ENCODE data around the gene LCN9.
"Not testable (repeated sequence)": the region's sequence is repeated elsewhere in the genome, so short reads cannot be mapped to it uniquely, and the experiment has no call there.

The LCN9 gene, protein sequence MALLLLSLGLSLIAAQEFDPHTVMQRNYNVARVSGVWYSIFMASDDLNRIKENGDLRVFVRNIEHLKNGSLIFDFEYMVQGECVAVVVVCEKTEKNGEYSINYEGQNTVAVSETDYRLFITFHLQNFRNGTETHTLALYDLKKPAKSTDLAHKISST

DNA sequence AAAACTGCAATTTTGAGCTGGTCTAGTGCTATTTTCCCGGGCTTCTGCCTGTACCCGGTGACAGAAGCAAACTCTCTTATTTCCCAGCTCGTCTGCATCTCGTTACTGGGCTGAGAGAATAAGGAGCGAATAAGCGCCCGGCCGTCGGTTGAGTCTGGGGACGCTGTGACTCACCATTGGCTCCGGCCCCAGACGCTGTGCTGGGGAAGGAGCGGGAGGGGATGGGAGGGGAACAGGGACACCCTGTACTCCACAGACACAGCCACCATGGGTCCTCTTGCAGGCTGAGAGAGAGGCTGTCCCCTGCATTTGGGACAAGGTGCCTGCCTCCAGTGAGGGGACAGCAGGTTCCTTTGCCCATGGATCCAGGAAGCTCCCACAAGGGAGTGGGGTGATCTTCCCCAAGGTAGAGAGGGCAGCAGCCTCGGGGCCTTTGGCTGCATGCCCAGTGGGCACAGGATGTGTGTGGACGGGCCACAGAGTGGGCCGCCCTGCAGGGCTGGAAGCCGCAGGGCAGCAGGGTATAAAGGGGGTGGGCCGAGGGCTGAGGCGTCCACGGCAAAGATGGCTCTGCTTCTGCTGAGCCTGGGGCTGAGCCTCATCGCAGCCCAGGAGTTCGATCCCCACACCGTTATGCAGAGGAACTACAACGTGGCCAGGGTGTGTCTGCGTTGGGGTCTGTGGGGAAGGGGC, at the start of gene LCN9:
Gene LCN9 (plus strand): TSS at position 552 of the 693 bp plus-strand sequence. CDS start 13 bp downstream, at position 565.
- DNase-seq = no peak

DNA sequence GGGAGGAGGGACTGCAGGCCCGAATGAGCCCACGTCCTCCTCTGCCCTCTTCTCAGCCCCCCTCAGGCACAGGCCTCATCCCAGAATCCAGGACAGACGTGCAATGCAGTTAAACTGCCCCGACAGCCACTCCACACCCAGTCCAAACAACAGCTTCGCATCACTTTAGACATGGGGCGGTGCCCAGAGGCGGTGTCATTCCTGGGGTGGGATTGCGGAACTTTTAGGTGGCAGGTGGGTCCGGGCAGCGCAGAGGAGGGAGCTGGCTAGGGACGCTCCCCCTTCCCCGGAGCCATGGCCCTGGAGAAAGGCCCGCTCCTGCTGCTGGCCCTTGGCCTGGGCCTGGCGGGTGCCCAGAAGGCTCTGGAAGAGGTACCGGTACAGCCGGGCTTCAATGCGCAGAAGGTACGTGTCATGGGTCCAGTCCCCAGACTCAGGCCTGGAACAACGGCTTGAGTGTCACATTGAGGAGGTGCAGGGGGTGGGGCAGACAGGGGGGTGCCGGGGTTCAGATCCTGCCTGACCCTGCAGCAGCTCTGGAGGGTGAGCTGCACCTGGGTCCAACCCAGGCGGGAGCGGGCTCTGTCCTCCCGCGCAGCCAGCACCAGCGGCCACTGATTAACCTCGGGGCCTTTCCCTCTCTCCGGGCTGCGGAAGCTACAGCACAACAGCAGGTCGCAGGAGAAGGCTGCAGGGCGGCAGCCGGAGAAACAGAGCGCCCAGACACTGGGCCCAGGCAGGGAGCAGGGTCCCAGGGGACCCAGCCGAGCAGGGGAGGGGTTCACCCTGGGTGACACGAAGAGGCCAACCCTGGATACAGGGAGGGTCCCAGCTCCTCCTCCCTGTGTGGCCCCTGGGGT, 48.9 kb upstream of the LCN9 start:
- DNase-seq = no peak

DNA sequence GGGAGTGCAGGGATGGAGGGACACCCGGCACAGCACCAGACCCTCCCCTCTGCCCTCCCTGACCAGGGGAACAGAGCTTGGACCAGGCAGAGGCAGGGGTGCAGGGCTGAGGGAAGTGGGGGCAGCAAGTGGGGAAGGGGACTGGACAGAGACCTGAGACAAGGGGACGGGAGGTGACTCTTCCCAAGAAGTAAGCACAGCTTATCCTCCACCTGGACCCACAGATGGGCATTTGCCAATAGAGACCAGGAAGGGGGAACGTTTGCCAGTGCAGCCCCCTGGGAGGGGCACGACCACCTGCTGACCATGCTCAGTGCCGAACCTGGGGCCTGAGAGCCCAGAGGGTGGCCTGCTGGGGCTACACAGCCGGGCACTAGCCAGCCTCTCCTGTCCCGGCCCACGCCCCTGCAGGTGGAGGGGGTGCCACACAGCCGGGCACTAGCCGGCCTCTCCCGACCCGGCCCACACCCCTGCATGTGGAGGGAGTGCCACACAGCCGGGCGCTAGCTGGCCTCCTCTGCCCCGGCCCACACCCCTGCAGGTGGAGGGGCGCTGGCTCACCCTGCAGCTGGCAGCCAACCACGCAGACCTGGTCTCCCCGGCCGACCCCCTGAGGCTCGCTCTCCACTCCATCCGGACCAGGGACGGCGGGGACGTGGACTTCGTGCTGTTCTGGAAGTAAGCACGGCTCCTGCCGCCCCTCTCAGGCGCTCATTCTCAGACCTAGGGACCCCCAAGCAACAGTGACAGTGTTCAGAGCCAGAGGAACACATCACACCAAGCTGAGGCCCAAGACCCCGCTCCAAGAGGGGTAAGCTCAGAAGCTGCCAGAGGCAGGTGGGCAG, 48.1 kb upstream of the LCN9 start:
- no peak for DNase-seq

DNA sequence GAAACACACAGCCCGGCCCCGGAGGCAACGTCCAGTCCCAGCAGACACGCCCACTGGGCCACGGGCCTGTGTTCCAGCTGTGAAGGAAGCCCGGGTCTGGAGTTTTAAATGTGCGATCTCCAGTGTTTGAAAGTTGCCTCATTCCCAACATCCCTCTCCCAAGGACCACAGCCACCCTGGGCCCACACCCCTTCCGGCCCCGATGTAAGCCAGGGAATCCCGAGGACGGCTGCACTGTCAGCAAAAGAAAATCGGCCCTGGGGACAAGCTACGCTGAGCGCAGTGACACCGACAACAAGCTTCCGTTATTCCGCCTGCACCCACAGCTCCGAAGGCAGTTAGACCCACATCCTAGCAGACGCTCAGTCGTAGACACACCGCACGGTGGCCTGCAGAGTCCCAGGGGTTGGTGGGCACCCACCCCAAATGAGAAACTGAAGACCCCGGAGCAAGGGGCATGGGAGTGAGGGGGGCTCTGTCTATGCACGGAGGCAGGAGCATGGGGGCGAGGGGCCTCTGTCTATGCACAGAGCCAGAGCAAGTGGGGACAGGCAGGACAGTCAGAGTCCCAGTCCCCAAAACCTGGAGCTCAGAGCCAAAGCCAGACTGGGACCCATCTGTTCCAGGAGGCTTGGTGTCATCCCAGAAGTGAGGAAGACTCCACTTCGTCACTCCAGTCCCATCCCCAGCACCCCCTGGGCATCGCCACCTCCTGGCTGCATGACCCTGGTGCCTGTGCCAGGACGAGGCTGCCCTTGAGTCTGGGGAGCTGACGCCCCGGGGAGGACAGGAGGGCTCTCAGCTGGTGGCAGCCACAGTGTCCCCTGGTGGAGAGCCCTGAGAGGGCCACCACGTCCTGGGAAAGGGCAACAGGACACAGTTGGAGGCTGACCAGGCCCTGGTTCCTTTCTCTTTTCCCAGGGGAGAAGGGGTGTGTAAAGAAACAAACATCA, 47.2 kb upstream of the LCN9 start:
- no peak for DNase-seq

DNA sequence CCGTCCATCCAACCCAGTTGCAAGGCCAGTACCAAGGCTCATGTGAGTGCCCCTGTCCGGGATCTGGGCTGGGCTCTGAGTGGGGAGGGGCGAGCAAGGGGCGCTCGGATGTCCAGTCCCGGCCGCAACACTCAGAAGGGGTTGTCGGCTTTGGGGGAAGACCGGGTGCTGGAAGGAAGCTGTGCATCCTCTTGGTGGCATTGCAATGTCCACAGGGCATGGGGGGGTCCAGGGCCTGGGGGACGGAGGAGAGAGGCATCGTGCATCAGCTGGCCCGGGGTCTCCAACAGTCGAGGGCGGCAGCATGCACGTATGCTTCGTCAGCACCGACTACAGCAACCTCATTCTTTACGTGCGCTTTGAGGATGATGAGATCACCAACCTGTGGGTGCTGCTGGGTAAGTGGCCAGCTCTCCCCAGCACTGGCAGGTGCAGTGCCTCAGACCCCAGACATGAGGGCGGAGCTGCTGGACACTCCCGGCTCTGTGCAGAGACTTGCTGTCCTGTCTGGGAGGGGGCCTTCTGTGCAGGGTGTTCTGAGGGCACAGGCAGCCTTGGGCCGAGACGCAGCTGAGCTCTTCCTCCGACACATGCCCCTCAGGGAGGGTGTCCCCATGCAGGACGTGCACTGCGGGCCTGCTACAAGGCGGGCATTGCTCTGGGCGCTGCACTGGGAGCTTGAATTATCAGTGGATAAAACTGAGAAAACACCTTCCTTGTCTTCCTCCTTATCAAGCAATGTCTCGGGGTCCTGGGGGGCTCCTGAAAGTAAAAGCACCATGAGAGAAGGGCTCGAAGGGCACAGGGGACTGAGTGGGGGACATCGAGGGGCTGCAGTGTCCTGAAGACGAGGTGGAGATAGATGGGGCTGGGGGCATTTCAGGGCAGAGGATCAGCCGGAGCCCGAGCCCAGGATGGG, 46.2 kb upstream of the LCN9 start:
- DNase-seq = no peak

DNA sequence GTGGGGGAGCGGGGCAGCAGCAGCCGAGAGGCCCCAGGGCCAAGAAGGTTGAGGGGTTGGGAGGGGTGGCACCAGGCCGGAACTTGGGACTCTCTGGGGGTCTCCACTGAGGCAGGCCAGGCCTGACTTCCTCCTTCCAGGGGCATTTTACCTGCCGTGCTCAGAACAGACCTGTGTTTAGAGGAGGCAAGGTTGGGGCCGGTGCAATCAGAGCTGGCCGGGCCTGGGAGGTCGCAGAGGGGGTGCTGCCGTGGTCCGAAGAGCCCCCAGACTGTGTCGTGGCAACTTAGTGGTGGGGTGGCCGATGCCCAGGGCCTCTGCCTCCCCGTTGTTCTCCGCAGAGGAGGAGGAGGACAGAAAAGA, 45.6 kb upstream of the LCN9 start:
- DNase-seq = no peak

DNA sequence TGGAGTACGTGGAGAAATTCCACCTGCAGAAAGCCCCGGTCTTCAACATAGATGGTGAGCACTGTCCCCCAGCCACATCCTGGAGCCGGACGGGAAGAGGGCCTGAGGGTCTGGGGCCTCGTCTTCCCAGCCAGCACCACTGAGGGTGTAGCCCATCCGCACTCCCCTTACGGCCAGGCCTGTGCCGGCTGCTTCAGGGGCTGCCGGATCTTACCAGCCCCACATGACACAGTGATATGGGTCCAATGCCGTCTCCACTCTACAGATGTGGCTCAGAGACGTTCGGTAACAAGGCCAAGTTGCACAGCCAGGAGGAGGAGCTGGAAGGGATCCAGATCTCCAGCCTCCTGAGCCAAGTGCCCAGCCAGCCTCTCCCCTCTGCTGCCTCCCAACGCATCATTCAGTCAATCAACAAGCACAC, 45.1 kb upstream of the LCN9 start:
- no peak for DNase-seq

DNA sequence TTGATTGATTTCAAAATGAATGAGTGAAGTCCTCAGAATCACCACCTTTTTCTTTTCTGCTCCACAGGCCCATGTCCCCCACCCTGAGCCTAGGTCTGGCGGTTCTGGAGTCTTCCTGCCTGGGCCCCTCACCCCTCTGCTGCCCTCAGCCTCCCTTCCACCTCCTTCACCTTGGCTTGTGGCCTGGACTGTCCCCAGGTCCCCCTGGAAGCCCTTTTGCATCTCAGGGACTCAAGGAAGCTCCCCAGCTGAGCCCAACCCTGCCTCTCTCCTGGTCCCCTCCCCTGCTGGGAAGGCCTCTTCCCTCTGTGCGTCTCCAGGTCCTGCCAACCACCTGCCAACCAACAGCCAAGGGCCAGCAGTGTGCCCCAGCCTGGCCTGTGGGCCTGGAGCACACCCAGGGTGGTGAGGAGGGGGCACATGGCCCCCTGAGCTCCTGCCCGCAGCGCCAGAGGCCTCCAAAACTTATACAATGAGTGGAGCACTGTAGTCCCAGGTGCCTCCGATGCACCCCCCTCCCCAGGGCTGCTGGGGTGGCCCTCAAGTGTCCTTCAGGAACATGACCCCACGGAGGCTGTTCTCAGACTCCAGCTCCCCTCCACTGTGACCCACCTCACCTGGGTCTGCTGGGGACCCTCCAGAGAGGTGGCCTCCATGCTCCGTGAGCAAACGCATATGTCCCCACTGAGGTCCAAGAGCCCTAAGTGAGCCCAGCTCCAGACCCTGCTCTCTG, 44.1 kb upstream of the LCN9 start:
- DNase-seq = no peak

DNA sequence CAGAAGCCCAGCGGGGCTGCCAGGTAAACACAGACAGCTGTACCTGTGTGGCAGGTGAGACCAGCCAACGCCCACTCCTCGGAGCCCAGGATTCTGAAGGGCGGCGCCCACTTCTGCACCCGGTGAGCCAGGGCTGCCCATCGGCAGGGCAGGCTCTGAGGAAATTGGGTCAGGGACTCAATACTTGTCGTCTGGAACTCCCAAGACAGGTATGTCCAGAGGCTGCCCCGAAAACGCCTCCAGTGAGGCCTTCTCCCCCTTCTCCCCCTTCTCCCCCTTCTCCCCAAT, 43.6 kb upstream of the LCN9 start:
- DNase-seq = no peak

DNA sequence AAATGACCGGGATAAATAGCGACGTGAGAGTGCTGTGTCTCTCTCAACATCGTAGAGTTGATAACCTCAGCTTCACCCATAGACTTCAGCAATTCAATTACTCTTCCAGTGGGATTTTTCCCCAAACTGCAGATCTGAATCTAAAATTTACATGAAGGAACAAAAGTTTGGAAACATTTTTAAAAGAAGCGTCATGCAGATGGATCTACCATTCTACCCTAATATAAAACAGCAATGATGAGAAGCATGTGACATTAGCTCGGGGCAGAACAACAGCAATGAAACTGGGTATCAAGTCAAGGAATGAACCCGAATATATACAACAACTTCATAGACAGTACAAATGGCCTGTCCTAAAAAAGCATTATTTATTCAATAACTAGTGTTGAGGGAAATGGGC, 42.6 kb upstream of the LCN9 start:
- DNase-seq = no peak

DNA sequence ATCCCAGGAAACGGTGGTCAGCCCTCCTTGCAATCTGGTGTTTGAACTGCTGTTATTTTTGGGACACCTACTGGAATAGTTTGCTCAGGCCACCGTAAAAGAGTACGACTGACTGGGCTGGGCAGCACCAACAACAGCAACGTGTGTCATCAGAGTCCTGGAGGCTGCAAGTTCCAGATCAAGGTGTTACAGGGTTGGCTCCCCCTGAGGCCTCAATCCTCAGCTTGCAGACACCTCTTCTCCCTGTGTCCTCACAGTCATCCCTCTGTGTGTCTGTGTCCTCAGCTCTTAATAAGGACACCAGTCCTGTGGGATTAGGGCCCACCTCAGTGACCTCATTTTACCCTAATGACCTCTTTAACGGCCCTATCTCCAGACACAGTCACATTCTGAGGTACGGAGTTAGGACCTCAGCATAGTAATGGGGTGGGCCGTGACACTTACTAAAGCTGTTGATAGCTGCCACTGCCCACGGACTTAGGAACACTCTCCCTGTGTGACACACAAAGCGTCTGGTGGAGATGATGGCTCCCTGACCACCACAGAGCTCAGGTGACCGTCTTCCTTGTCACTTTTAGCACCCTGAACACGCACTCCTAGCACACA, 40.6 kb upstream of the LCN9 start:
- no peak for DNase-seq

DNA sequence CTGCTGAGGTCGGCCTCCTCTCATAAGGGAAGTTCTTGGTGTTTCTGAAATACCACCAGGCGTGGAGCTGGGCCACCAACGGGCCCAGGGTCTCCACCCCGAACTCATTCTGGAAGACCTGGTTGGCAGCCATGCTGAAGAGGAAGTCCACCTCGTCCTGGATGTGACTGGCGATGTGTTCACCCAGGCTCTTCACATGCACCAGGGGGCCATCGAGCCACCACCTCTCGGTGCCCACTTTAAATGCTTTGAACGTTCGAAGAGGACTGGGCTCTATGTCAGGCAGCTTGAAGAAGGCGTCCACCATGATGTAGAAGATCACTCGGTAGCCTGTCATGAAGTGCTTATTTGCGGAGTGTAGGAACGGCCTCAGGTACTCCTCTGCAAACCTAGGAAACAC, 38.8 kb upstream of the LCN9 start:
- DNase-seq = no peak

DNA sequence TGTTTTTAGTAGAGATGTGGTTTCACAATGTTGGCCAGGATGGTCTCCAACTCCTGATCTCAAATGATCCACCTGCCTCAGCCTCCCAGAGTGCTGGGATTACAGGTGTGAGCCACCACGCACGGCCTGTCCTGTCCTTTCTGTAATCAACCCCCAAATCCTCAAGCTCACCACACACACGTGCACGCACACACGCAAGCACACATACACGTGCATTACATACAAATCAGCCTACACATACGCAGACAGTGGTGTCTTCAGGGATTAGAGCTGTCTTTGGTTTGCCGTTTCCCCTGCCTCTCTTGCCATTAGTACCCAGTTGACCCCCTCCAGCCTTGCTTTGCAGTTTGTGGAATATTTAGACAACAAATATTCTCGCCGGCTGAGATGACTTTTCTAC, 30.3 kb upstream of the LCN9 start:
- no peak for DNase-seq

DNA sequence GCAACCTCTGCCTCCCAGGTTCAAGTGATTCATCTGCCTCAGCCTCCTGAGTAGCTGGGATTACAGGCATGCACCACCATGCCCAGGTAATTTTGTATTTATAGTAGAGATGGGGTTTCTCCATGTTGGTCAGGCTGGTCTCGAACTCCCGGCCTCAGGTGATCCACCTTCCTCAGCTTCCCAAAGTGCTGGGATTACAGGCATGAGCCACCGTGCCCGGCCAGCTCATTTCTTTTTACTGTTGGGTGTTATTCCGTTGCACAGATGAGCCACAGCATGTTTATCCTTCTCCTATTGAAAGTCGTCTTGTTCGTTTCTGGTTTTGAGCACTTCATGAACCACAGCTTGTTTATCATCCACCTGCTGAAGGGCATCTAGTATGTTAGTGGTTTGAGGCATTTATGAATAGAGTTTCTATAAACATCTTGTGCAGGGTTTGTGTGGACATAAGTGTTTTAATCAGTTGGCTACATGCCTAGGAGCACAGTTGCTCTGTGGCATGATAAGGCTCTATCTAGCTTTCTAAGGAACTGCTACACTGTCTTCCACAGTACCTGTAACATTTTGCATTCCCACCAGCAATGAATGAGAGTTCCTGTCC, 26.1 kb upstream of the LCN9 start:
- DNase-seq = not testable (repeated sequence)

DNA sequence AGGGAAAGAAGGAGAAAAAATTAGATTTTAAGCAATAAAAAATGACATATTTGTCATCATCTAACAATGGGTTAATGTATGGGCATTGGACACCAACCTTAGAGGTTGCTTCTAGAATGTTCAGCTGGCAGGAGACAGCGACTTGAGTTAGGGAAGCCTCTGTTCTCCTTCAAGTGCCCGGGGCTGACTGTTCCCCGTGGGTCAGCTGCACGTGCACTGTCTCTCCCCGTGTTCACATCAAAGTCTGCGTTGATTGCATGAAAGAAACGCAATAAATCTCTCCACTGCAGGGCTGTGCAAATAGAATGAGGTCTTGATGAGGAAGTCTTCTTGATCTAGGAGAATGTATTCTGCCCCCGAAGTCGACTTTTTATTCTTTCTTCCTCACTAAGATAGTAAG, 23.9 kb upstream of the LCN9 start, which contains the start of gene GLT6D1:
Gene GLT6D1 (minus strand): TSS at position 345 of the 400 bp plus-strand sequence. CDS start 353 bp downstream, outside the sequence.
- DNase-seq = no peak

DNA sequence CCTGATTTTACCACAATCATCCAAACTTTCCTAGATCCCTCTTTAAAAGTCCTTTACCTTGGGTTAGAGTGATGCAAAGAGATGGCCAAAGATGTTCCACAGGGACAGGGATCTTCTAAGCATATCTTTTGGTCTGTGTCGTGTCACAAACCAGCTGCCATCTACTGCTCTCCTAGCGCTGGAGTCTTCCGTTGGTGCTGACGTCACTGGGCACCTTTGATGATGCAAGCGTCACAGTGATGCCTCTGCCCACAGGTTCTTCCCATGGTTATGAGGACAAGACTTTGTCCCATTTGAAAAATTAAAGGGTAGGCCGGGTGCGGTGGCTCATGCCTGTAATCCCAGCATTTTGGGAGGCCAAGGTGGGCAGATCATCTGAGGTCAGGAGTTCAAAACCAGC, 22.1 kb upstream of the LCN9 start:
- DNase-seq = no peak

DNA sequence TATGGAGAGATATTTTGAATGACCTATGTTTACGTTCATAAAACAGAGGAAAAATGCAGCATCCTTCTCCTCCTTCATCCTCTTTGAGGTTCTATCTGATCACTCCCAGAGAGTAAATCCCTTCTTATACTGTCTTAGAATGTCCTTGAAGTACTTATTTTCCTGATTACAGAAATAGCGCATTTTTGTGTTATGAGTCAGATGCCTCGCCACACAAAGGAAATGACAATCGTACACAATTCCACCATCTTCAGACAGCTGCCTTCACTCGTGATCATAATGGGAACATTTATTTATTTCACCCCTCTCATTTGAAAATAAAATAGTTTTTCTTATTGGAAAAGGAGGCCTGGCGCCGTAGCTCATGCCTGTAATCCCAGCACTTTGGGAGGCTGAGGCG, 21.4 kb upstream of the LCN9 start:
- no peak for DNase-seq

DNA sequence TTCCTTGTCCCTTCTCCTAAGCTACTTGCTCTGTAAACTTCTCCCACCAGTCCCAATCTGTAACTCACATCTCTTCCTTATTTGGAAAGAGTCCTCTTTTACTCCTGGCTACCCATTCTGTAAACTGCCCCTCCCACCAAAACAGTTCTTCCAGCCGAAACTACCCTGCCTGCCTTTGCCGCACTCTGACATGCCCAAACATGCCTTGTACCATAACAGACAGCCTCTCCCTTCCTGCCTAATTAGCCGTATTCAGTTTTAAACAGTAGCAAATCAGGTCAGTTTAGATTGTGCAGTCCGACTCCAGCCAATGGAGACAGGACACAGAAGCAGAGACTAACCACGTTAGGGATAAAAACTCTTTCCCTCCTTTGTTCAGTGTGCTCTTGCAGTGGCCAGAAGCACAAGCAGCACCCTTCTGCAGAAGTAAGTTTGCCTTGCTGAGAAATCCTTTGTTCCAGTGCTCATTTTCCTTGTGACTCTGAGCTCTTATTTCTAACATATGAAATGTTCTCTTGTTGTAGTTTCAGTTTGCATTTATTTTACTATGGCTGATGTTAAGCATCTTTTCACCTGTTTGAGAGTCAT, 18.4 kb upstream of the LCN9 start:
- no peak for DNase-seq

DNA sequence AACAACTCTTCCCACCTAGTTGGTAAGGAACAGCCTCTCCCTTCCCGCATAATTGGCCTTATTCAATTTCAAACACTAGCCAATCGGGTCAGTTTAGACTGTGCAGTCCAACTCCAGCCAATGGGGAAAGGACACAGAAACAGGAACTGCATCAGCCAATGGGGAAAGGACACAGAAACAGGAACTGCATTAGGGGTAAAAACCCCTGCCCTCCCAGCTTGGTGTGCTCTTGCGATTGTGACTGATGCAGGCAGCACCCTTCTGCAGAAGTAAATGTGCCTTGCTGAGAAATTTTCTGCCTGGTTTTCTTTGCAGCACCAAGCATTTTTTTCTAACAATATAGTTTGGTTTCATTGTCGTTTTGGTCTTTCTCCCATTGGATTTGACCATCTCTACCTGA, 15.2 kb upstream of the LCN9 start:
- DNase-seq = no peak

Measured in NCI-H1092 (cell line).